Measurements from ENCODE around the gene HLA-DPB1.
"Not testable (repeated sequence)": the region's sequence is repeated elsewhere in the genome, so short reads cannot be mapped to it uniquely, and the experiment has no call there.

The HLA-DPB1 gene

GRCh38 chr6:33093855-33094254, 18.1 kb downstream of the HLA-DPB1 start:
- no peak for DNase-seq (ENCODE audit: extremely low read depth, insufficient read length)
- peaks cover 1% of the 10 kb centered on the region; the same call in 1 of the 2 replicates for H3K36me3 ChIP-seq (ENCODE audit: control insufficient read depth, insufficient read depth, low read length)

DNA sequence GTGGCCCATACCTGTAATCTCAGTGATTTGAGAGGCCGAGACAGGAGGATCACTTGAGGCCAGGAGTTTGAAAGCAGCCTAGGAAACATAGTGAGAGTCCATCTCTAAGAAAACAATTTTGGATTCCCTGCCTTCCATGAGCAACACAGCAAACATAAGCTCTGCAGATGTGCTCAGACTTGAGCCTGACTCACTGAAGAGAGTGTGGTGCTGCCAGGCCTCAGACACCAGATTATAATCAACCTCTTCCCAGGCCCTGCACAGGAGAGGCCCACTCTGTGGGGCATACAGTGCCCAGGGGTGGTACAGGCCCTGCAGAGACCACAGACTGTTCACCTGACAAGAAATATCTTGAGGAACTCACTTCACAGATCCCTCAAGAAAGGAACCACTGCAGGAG, 19.9 kb downstream of the HLA-DPB1 start:
- no peak for DNase-seq (ENCODE audit: extremely low read depth, insufficient read length)
- Histone ChIP-seq H3K36me3 (ENCODE audit: control insufficient read depth, insufficient read depth, low read length) (no peaks in the 10 kb centered on the region), H3K4me3 (replicated peaks; ENCODE audit: low read depth, low read length) (no peak overlapping the region), H3K27me3 (replicated peaks; ENCODE audit: control insufficient read depth, insufficient read depth, low read length) (no peaks in the 10 kb centered on the region)
- no peak for TF ChIP-seq CTCF (IDR thresholded peaks at IDR 0.05; ENCODE audit: insufficient read depth, low read length, poor library complexity, severe bottlenecking)

More at GRCh38 chr6:33093855-33094254, 18.1 kb downstream of the HLA-DPB1 start:
- no peak overlapping the region for H3K4me3 ChIP-seq (replicated peaks; ENCODE audit: low read depth, low read length)
- no peaks in the 10 kb centered on the region for H3K27me3 ChIP-seq (replicated peaks; ENCODE audit: control insufficient read depth, insufficient read depth, low read length)
- TF ChIP-seq CTCF (IDR thresholded peaks at IDR 0.05; ENCODE audit: insufficient read depth, low read length, poor library complexity, severe bottlenecking): no peak

- H3K36me3 ChIP-seq (ENCODE audit: control insufficient read depth, insufficient read depth, low read length); DNase-seq (ENCODE audit: extremely low read depth, insufficient read length); H3K4me3 ChIP-seq (replicated peaks; ENCODE audit: low read depth, low read length); H3K27me3 ChIP-seq (replicated peaks; ENCODE audit: control insufficient read depth, insufficient read depth, low read length): not testable (repeated sequence)
Measured at GRCh38 chr6:33101121-33101737, 25.4 kb downstream of the HLA-DPB1 start.

GRCh38 chr6:33103776-33104175, 28.0 kb downstream of the HLA-DPB1 start:
- no peak for TF ChIP-seq CTCF (IDR thresholded peaks at IDR 0.05; ENCODE audit: insufficient read depth, low read length, poor library complexity, severe bottlenecking)
- no peaks in the 10 kb centered on the region for H3K27me3 ChIP-seq (replicated peaks; ENCODE audit: control insufficient read depth, insufficient read depth, low read length)
- no peaks in the 10 kb centered on the region for H3K36me3 ChIP-seq (ENCODE audit: control insufficient read depth, insufficient read depth, low read length)
- H3K4me3 ChIP-seq (replicated peaks; ENCODE audit: low read depth, low read length): no peak overlapping the region
- DNase-seq (ENCODE audit: extremely low read depth, insufficient read length): no peak

GRCh38 chr6:33104887-33105286, 29.1 kb downstream of the HLA-DPB1 start:
- no peak for TF ChIP-seq CTCF (IDR thresholded peaks at IDR 0.05; ENCODE audit: insufficient read depth, low read length, poor library complexity, severe bottlenecking)
- H3K27me3 ChIP-seq (replicated peaks; ENCODE audit: control insufficient read depth, insufficient read depth, low read length): no peaks in the 10 kb centered on the region

GRCh38 chr6:33105386-33105785, 29.6 kb downstream of the HLA-DPB1 start:
- no peak for TF ChIP-seq CTCF (IDR thresholded peaks at IDR 0.05; ENCODE audit: insufficient read depth, low read length, poor library complexity, severe bottlenecking)
- no peak for DNase-seq (ENCODE audit: extremely low read depth, insufficient read length)
- no peak overlapping the region for H3K4me3 ChIP-seq (replicated peaks; ENCODE audit: low read depth, low read length)
- H3K36me3 ChIP-seq (ENCODE audit: control insufficient read depth, insufficient read depth, low read length): no peaks in the 10 kb centered on the region
- no peaks in the 10 kb centered on the region for H3K27me3 ChIP-seq (replicated peaks; ENCODE audit: control insufficient read depth, insufficient read depth, low read length)

More at GRCh38 chr6:33104887-33105286, 29.1 kb downstream of the HLA-DPB1 start:
- no peaks in the 10 kb centered on the region for H3K36me3 ChIP-seq (ENCODE audit: control insufficient read depth, insufficient read depth, low read length)
- no peak overlapping the region for H3K4me3 ChIP-seq (replicated peaks; ENCODE audit: low read depth, low read length)
- DNase-seq (ENCODE audit: extremely low read depth, insufficient read length): no peak

All from GM06990 (cell line).